WTC11 (cell line): ENCODE data around the gene KCTD11. TPM values are rescaled to one million over a fixed set of nuclear protein-coding genes. Genes with fewer than 3 reads are reported as not detected.

Experiments
- ATAC-seq: fragments of 200-7000 bp; cut with Tn5 transposase; 2 replicates; pipeline ENCODE4 v1.10.0; 2021; ENCODE audit warnings: mild to moderate bottlenecking, moderate library complexity
- CTCF ChIA-PET: fragments of 300-600 bp; sonication (Branson Sonifier 250); formaldehyde crosslinking; loops from one replicate; lab custom pipeline; 2021; ENCODE audit warnings: antibody characterized with exemption; lab: Charles Lee
- POLR2A ChIA-PET: fragments of 350-600 bp; sonication (Branson Sonifier 250); formaldehyde crosslinking; loops from one replicate; lab custom pipeline; 2021; ENCODE audit warnings: antibody characterized with exemption; lab: Charles Lee
- DNase-seq: peaks from one replicate; pipeline ENCODE4 v3.0.0; 2021; ENCODE audit warnings: low spot score
- H3K27ac Mint-ChIP-seq: 2 replicates; pipeline ENCODE4 v1.8.0; 2021; ENCODE audit warnings: mixed read lengths
- H3K27me3 Mint-ChIP-seq: 2 replicates; pipeline ENCODE4 v1.8.0; 2021; ENCODE audit warnings: low read depth, mild to moderate bottlenecking, moderate library complexity, mixed read lengths
- H3K36me3 Mint-ChIP-seq: 2 replicates; pipeline ENCODE4 v1.8.0; 2021; ENCODE audit warnings: mixed read lengths
- H3K4me1 Mint-ChIP-seq: 2 replicates; pipeline ENCODE4 v1.8.0; 2022; ENCODE audit warnings: mixed read lengths
- H3K4me3 Mint-ChIP-seq: 2 replicates; pipeline ENCODE4 v1.8.0; 2021; ENCODE audit warnings: mild to moderate bottlenecking, moderate library complexity, mixed read lengths
- H3K9me3 Mint-ChIP-seq: 2 replicates; pipeline ENCODE4 v1.8.0; 2021; ENCODE audit warnings: mixed read lengths
- ATF1 ChIP-seq: sonication (generic); formaldehyde crosslinking; IDR thresholded peaks from 2 replicates; pipeline ENCODE4 v1.8.1; 2023; ENCODE audit warnings: mild to moderate bottlenecking, moderate library complexity, missing genetic modification reagents
- ATF2 ChIP-seq: sonication (generic); formaldehyde crosslinking; IDR thresholded peaks from 2 replicates; pipeline ENCODE4 v1.8.1; 2022; ENCODE audit warnings: low read depth, missing genetic modification reagents, borderline replicate concordance
- CREB1 ChIP-seq: sonication (generic); formaldehyde crosslinking; IDR thresholded peaks from 2 replicates; pipeline ENCODE4 v1.8.0; 2023; ENCODE audit warnings: mild to moderate bottlenecking, missing genetic modification reagents
- FOXJ3 ChIP-seq: sonication (generic); formaldehyde crosslinking; IDR thresholded peaks from 2 replicates; pipeline ENCODE4 v1.9.0; 2021; ENCODE audit warnings: missing genetic modification reagents, mild to moderate bottlenecking, borderline replicate concordance
- GABPB1 ChIP-seq: sonication (generic); formaldehyde crosslinking; IDR thresholded peaks from 2 replicates; pipeline ENCODE4 v1.8.1; 2023; ENCODE audit warnings: mild to moderate bottlenecking, missing genetic modification reagents
- IRF1 ChIP-seq: sonication (generic); formaldehyde crosslinking; IDR thresholded peaks from 2 replicates; pipeline ENCODE4 v1.8.0; 2023; ENCODE audit warnings: missing genetic modification reagents
- JUN ChIP-seq: sonication (generic); formaldehyde crosslinking; IDR thresholded peaks from 2 replicates; pipeline ENCODE4 v1.8.0; 2023; ENCODE audit warnings: mild to moderate bottlenecking, missing genetic modification reagents
- SOX15 ChIP-seq: fragments of 250-450 bp; sonication (Bioruptor Pico); IDR thresholded peaks from 2 replicates; pipeline ENCODE4 v1.9.0; 2021; ENCODE audit warnings: mild to moderate bottlenecking
- TP53 ChIP-seq: sonication (generic); formaldehyde crosslinking; IDR thresholded peaks from 2 replicates; pipeline ENCODE4 v1.8.1; 2023; ENCODE audit warnings: mild to moderate bottlenecking, missing genetic modification reagents
- ZNF532 ChIP-seq: fragments of 250-450 bp; sonication (Bioruptor Pico); IDR thresholded peaks from 2 replicates; pipeline ENCODE4 v1.9.0; 2021; ENCODE audit warnings: mild to moderate bottlenecking, borderline replicate concordance
- total RNA-seq: library from RNA; stranded (reverse); gene quantifications from 3 replicates; pipeline ENCODE4 v1.2.3, GENCODE V29; 2021
- TF ChIP-seq, protein P1 (sequence below): sonication (generic); formaldehyde crosslinking; conservative IDR thresholded peaks from 2 replicates; pipeline ENCODE4 v1.8.1; 2023; ENCODE audit warnings: mild to moderate bottlenecking, low read depth, missing genetic modification reagents, moderate library complexity
- TF ChIP-seq, protein P2 (sequence below): fragments of 250-450 bp; sonication (Bioruptor Pico); IDR thresholded peaks from 2 replicates; pipeline ENCODE4 v2.1.2; 2022; ENCODE audit warnings: mild to moderate bottlenecking, moderate library complexity

The KCTD11 gene
- total RNA-seq, 1 experiment from 2014 or later = 8.1 TPM

DNA sequence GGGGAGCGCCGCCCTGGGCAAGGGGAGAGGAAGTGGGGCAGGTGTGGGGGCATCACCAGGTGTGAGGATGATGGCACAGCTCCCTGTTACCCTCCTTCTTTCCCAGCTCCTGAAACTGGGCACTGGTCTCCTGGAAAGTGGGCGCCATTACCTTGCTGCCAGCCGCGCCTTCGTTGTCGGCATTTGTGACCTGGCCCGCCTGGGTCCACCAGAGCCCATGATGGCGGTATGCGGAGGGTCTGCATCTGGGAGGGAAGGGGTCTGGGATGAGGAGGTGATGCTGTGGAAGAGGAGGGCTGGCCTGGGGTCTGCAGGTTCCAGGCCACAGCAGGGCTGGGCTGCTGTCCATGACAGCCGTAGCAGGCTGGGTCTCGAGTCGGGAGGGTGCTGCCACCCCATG lies 10.1 kb upstream of the KCTD11 start (continued):
- TF ChIP-seq ATF2 (CRISPR knock-in tag) = no peak
- TF ChIP-seq, protein P1, sequence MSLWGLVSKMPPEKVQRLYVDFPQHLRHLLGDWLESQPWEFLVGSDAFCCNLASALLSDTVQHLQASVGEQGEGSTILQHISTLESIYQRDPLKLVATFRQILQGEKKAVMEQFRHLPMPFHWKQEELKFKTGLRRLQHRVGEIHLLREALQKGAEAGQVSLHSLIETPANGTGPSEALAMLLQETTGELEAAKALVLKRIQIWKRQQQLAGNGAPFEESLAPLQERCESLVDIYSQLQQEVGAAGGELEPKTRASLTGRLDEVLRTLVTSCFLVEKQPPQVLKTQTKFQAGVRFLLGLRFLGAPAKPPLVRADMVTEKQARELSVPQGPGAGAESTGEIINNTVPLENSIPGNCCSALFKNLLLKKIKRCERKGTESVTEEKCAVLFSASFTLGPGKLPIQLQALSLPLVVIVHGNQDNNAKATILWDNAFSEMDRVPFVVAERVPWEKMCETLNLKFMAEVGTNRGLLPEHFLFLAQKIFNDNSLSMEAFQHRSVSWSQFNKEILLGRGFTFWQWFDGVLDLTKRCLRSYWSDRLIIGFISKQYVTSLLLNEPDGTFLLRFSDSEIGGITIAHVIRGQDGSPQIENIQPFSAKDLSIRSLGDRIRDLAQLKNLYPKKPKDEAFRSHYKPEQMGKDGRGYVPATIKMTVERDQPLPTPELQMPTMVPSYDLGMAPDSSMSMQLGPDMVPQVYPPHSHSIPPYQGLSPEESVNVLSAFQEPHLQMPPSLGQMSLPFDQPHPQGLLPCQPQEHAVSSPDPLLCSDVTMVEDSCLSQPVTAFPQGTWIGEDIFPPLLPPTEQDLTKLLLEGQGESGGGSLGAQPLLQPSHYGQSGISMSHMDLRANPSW (CRISPR knock-in tag) = no peak
- TF ChIP-seq, all 79 proteins: peak for 0

GRCh38 chr17:7343250-7343649 lies 8.7 kb upstream of the KCTD11 start:
- no peak overlapping the region for H3K4me3 Mint-ChIP-seq
- no peak overlapping the region for H3K27ac Mint-ChIP-seq
- ATAC-seq (no peak), DNase-seq (no peak)
- H3K4me1 Mint-ChIP-seq = no peaks in the 10 kb centered on the region
- H3K27me3 Mint-ChIP-seq = no peaks in the 10 kb centered on the region; the same call in 1 of the 2 replicates
- no peak for TF ChIP-seq TP53 (CRISPR knock-in tag)
- TF ChIP-seq SOX15 (CRISPR knock-in tag) = no peak
- no peak for TF ChIP-seq JUN (CRISPR knock-in tag)
- TF ChIP-seq IRF1 (CRISPR knock-in tag) = no peak
- TF ChIP-seq, protein P2, sequence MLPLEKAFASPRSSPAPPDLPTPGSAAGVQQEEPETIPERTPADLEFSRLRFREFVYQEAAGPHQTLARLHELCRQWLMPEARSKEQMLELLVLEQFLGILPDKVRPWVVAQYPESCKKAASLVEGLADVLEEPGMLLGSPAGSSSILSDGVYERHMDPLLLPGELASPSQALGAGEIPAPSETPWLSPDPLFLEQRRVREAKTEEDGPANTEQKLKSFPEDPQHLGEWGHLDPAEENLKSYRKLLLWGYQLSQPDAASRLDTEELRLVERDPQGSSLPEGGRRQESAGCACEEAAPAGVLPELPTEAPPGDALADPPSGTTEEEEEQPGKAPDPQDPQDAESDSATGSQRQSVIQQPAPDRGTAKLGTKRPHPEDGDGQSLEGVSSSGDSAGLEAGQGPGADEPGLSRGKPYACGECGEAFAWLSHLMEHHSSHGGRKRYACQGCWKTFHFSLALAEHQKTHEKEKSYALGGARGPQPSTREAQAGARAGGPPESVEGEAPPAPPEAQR (CRISPR knock-in tag) = no peak
- TF ChIP-seq FOXJ3 (CRISPR knock-in tag) = no peak
- TF ChIP-seq GABPB1 (CRISPR knock-in tag) = no peak
- no peak for TF ChIP-seq ATF1 (CRISPR knock-in tag)
- TF ChIP-seq ZNF532 = no peak
- TF ChIP-seq CREB1 = no peak
- CTCF ChIA-PET = interaction anchor here (1.2 to 1.5 kb wide), 2 partner anchors 17 to 51 kb away, joined by 3 to 6 read pairs; partner anchors contain the start of gene PLSCR3
- H3K9me3 Mint-ChIP-seq = no peaks in the 10 kb centered on the region
- peaks cover 3% of the 10 kb centered on the region; the same call in 1 of the 2 replicates for H3K36me3 Mint-ChIP-seq
- POLR2A ChIA-PET = interaction anchor here (0.8 kb wide), 1 partner anchor 19 kb away, joined by 3 read pairs; no protein-coding TSS in a partner anchor
